ENCODE data around the gene IMPDH1.

Gene IMPDH1

DNA sequence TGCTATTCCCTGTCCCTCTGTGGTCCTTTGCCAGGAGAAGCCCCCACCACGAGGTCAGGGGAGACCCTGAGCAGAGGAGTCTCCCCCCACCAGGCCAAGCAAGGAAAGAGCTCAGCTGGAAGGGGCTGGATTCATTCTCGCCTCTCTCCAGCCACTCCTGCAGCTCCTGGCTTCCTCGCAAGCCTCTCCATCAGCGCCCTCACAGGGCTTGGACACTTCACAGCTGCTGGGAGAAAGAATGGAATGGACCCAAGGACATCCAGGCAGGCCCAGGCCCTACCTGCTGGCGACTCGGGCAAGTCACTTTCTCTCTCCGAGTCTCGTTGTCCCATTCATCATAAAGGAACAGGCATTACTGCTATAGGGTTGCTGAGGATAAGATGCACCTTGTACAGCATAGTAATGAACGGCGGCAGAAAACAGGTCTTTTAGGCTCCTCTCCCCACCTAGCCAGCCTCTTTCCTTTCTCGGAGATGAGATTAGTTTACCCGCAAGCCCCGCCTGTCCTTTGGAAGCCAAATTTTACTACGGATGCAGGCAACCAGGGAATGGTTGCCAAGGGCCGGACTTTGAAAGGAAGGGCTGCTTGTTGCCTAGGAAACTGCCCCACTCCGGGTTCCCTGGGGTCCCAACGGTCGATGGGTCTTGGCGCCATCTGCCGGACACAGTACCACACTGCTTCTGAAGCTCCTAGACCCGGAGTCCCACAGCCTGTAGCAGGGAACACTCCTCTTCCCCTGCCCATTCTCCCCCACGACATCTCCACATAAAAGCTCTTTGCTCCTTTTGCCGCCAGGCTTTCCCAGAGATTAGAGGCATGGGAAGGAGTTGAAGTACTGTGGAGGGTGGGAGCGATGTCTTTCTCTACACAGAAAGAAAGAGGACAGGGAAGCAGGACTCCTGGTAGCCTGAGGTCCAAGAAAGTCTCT is 22.3 kb downstream of the IMPDH1 start:
- peak; percentile 96 for DNase-seq (ENCODE audit: low spot score)

- DNase-seq (ENCODE audit: low spot score) = no peak
Observed at GRCh38 chr7:128385988-128386925, 23.5 kb downstream of the IMPDH1 start.

DNA sequence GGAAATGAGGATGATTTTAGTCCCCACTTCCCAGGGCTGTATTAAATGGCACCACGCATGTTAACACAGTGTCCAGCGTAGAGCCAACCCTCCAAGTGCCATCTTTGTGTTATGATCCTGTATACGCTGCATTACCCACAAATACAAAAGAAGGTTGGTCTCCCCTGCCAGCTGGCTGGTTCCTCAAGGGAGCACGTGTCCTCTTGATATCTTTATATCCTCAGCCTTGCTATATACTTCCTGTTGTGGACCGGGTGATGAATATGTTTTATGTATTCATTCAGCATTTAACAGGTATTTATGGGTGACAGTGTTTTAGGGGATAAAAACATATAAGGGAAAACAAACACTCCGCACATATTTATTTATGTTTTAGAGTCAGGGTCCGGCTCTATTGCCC is 25.1 kb downstream of the IMPDH1 start:
- no peak for DNase-seq (ENCODE audit: low spot score)

- no peak for DNase-seq (ENCODE audit: low spot score)
Observed at GRCh38 chr7:128383776-128384175, 26.0 kb downstream of the IMPDH1 start.

GRCh38 chr7:128381161-128381821 is 28.5 kb downstream of the IMPDH1 start:
- peak; percentile 81 for DNase-seq (ENCODE audit: low spot score)

DNA sequence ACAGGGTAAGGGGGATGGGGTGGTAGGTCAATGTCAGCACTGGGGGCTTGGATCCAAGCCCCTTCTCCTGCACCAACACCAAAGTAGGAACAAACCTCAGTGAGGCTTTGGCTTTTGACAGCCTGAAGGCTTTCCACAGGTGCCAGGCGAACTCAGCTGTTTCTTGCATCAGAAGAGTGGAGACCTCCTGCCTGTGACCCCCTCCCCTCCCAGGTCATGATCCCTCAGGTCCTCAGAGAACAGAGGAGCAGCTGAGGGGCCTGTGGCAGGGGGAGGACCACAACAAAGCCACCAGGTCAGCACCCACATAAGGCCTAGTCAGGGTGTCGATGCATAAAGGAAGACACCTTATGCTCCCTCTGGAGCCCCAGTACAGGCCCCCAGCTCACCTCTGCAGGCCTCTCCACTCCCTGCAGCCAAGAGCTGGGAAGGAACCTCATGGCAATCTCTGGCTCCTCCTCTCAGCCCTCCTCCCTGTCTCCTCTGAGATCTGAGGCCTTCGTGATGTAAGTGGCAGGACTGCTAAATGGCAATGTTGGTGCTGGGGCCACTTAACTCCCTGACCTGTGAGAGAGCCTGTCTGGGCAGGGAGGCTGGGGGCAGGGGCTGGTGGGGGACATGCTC is 29.2 kb downstream of the IMPDH1 start:
- DNase-seq (ENCODE audit: low spot score) = no peak

- no peak for DNase-seq (ENCODE audit: low spot score)
Observed at GRCh38 chr7:128379900-128380479, 29.8 kb downstream of the IMPDH1 start.

DNA sequence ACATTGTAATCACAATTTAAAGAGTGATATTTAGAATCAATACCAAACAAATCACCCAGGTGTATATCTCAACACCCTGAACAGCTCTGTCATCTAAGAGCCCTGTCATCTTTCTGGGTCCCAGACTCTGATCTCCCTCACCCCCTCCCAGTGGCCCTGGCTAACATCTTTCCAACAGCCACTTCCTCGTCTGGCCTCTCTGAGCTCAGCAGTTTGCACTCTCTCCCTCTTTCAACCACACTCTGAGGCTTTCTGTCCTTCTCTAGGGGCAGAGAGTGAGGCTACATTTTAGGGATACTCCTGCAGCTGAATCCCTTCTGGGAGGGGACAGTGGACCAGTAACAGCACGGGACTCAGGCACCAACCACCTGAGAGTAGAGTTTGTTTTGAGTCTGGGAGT is 31.1 kb downstream of the IMPDH1 start:
- no peak for DNase-seq (ENCODE audit: low spot score)

- no peak for DNase-seq (ENCODE audit: low spot score)
Observed at GRCh38 chr7:128376077-128376476, 33.7 kb downstream of the IMPDH1 start.

- no peak for DNase-seq (ENCODE audit: low spot score)
Observed at GRCh38 chr7:128374041-128374440, 35.7 kb downstream of the IMPDH1 start.

- no peak for DNase-seq (ENCODE audit: low spot score)
Observed at GRCh38 chr7:128373606-128374005, 36.2 kb downstream of the IMPDH1 start.

- DNase-seq (ENCODE audit: low spot score) = no peak
Observed at GRCh38 chr7:128370491-128370890, 39.3 kb downstream of the IMPDH1 start.

DNA sequence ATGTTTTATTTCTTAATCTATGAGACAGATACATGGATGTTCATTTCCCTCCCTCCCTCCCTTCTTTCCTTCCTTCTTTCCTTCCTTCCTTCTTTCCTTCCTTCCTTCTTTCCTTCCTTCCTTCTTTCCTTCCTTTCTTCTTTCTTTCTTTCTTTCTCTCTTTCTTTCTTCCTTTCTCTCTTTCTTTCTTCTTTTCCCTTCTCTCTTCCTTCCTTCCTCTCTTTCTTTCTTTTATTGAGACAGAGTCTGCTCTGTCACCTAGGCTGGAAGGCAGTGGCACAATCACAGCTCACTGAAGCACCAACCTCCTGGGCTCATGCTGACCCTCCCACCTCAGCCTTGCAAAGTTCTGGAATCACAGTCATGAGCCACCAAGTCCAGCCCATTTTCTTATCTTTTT is 42.8 kb downstream of the IMPDH1 start:
- no peak for DNase-seq (ENCODE audit: low spot score)

DNA sequence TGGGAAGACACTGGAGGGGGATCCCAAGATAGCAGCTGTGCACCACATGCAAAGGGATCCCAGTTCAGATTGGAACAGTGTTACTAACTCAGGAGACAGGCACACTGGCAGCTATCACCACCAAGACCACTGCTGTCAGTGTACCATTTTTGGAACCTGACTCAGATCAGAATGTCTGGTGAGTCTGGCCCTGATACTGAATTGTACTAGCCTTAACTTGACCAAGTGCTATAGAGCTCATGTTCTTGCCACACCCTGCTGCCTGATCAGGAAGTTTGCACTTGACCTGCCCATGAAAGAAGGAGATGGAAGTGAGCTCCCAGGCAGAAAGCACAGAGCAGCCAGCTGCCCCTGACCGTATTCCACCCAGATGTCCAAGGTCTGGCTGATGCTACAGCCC is 43.5 kb downstream of the IMPDH1 start:
- no peak for DNase-seq (ENCODE audit: low spot score)

DNA sequence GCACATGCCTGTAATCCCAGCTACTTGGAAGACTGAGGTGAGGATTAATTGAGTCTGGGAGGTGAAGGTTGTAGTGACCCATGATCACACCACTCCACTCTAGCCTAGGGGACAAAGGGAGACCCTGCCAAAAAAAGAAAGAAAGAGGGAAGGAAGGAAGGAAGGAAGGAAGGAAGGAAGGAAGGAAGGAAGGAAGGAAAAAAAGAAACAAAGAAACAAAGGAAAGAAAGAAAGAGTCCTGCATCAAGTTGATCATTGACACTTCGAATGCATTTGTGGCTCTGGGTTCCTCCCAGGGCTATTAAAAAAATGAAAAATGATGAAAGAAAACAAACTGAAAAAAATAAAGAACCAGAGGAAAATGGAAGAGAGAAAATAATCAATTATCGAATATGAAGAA is 44.4 kb downstream of the IMPDH1 start:
- no peak for DNase-seq (ENCODE audit: low spot score)

DNA sequence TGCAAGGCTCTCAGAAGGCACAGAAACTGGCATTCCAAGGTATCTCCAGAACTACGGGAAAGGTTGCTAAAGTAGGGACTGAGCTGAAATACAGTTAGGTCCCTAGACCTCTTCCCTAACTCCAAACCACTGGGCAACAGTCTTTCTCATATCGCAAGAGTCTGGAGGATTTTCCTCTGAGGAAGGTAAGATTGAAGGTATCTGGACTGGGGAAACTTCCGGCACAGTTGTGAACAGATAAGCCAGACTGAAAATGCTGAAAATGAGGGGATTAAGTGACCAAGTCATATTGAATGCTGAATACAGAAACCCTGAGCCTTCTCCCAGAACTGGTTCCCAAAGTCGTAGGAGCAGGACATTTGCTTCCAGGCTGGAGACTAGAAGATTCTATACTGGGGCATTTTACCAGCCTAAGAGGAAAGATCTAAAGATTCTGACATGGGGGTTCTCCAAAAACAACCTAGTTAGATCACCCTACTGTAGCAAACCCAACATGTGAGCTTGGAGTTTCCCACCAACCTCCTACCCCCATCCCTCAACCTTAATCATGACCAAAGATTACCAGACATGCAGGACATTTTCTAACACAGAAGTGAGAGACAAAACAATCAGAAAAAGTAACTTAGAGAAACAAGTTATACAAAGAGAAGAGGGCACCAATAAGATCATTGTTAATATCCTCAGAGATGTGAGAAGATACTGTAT is 45.5 kb downstream of the IMPDH1 start:
- DNase-seq (ENCODE audit: low spot score) = no peak

DNA sequence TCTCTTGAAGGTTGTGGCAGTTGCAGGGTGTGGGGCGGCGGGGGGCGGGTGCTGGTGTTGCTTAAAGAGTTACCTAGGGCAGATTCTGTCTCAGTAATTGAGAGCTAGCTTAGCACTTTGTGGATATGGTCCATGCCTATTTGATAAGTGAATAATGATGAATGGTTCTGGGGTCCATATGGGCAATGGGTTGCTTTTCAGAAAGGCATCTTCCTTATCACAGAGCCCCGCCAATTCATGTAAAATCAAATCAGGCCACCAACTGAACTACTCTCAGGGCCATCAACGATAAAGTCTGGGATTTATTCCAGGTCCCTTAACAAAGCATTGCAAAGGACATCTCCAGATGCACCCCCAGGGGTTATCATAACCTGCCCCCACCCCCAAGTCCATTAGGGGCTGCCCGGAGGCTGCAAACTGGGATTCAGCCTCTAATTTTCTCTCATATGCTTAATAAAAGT is 46.5 kb downstream of the IMPDH1 start:
- no peak for DNase-seq (ENCODE audit: low spot score)

DNA sequence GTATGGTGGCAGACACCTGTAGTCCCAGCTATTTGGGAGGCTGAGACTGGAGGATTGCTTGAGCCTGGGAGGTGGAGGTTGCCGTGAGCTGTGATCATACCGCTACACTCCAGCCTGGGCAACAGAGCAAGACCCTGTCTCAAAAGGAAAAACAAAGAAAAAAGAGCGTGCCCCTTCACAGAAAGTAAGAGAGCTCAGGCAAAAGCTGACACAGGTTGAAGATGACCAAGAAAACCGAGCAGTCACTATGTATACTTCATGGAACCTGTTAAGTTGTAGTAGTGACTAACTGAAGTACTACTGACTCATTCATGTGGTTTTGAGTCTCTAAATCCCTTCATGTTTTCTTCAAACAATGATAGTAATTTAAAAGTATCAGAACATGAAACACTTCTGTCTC is 47.1 kb downstream of the IMPDH1 start:
- no peak for DNase-seq (ENCODE audit: low spot score)

DNA sequence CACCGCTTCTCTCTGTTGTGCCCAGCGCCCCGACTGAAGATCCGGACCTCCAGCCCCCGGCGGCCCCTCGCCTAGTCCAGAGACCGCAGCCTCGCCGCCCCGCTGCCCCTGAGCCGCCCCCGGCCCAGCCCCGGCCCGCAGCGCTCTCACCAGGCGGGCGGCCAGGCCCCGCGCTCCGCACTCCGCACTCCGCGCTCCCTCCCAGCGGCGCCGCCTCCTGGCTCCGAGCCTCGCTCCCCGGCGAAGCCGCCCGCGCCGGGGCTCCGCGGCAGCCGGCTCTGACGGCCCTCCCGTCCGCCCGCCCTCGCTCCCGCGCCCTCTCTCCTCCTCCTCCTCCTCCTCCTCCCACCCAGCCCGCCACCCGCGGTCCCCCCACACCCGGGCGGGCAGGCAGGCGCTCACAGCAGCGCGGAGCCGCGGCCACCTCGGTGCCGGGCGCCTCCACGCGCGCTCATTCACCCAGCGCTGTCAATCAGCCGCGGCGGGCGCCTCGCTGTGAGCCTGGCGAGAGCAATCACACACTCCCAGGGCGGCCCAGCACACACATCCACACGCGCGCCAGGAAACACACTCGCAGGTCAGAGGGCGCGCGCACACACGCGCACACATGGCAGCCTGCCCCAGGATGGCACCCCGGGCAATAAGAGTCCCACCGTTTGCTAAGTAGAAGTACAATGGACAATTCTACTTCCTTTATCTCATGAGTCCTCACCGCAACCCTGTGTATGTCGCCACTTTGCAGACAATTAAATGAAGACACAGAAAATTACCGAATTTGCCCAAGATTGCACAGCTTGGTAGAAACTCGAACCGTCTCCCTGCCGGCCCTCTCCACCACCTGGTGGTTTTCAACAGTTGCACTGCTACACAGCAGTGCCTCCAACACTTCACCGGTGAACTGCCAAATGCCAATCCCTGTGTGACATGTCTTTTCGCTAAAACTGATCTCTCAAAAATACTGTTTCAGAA is 48.1 kb downstream of the IMPDH1 start, which contains the start of gene PRRT4:
Gene PRRT4 (minus strand): TSS at position 280 of the 969 bp plus-strand sequence.
- DNase-seq (ENCODE audit: low spot score) = peak; percentile 75

GRCh38 chr7:128360359-128360678 is 49.5 kb downstream of the IMPDH1 start:
- DNase-seq (ENCODE audit: low spot score) = no peak
